PFSK-1 (cell line): ENCODE data around the gene MOB1A. TPM values are rescaled to one million over a fixed set of nuclear protein-coding genes. Genes with fewer than 3 reads are reported as not detected.

ENCODE experiments used
- FOXP2 ChIP-seq: optimal IDR thresholded peaks from 2 replicates; pipeline ENCODE3; 2011; ENCODE audit warnings: borderline replicate concordance, control low read depth, inconsistent platforms; ENCODE audit not compliant: insufficient read depth; ENCODE audit errors: extremely low read length, extremely low read depth
- POLR2AphosphoS5 ChIP-seq: IDR thresholded peaks from 2 replicates; pipeline ENCODE4 v1.6.1; 2012; ENCODE audit warnings: low read depth, mild to moderate bottlenecking, control low read depth, low read length, moderate library complexity
- REST ChIP-seq, 2 experiments: IDR thresholded peaks; 2 replicates each; pipeline versions ENCODE4 v1.6.1 to v1.8.0; 2011 to 2012; ENCODE audit warnings: low read depth in 2 of 2, low read length in 2 of 2, control low read depth in 1 of 2, inconsistent platforms in 1 of 2, mild to moderate bottlenecking in 1 of 2, moderate library complexity in 1 of 2; ENCODE audit not compliant: insufficient read depth in 1 of 2
- SIN3A ChIP-seq: IDR thresholded peaks from 2 replicates; pipeline ENCODE4 v1.6.1; 2012; ENCODE audit warnings: mild to moderate bottlenecking, low read length, moderate library complexity, borderline replicate concordance; ENCODE audit not compliant: insufficient read depth
- TAF1 ChIP-seq: IDR thresholded peaks from 2 replicates; pipeline ENCODE4 v1.6.1; 2012; ENCODE audit warnings: low read length, control low read depth, borderline replicate concordance; ENCODE audit not compliant: insufficient read depth
- polyA plus RNA-seq: library from polyadenylated mRNA; unstranded; fragments of >200 nt; gene quantifications from one replicate; pipeline ENCODE4 v1.2.1, GENCODE V29; 2012; ENCODE audit warnings: low read depth, missing spikeins; ENCODE audit not compliant: insufficient read length

MOB1A gene
- 25.8 TPM for polyA plus RNA-seq

- TF ChIP-seq REST (IDR thresholded peaks at IDR 0.05; ENCODE audit: insufficient read depth in 1 of 2, low read depth in 2 of 2, low read length in 2 of 2) (no peak), TAF1 (peak; percentile 88; the same call in 1 of the 2 replicates), POLR2AphosphoS5 (peak; percentile 85; the same call in 1 of the 2 replicates), FOXP2 (no peak), SIN3A (peak; percentile 37; the same call in 1 of the 2 replicates)
Observed at GRCh38 chr2:74178211-74179062, at the start of gene MOB1A. Gene MOB1A (minus strand): TSS chr2:74178879. CDS start chr2:74178674, 205 bp downstream.

DNA sequence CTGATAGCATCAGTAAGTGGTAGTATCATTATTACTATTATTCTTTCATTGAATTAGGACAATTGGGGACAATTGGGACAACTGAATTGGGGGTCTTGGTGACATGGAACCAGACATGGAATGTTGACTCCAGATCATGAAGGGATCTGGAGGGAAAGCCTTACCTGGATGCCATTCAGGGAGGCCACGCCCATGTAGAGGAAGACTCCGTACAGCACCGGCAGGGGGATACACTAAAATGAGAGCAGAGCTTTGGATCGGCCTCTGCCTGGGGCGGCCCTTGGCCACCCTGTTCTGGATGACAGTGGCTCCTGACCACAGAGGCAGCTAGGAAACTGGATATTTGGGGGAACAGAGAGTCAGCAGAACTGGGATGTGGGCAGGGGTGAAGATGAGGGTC lies 49.0 kb upstream of the MOB1A start:
- no peak for TF ChIP-seq FOXP2
- TF ChIP-seq POLR2AphosphoS5 = no peak
- TF ChIP-seq SIN3A = no peak

GRCh38 chr2:74226648-74227213 lies 48.1 kb upstream of the MOB1A start:
- TF ChIP-seq TAF1 (no peak), FOXP2 (no peak), REST (IDR thresholded peaks at IDR 0.05; ENCODE audit: insufficient read depth in 1 of 2, low read depth in 2 of 2, low read length in 2 of 2) (no peak), POLR2AphosphoS5 (no peak), SIN3A (no peak)

- TF ChIP-seq POLR2AphosphoS5 (no peak), REST (IDR thresholded peaks at IDR 0.05; ENCODE audit: insufficient read depth in 1 of 2, low read depth in 2 of 2, low read length in 2 of 2) (no peak), TAF1 (no peak), FOXP2 (no peak), SIN3A (no peak)
Observed at GRCh38 chr2:74225698-74226459, 47.2 kb upstream of the MOB1A start.

GRCh38 chr2:74223941-74224770 lies 45.5 kb upstream of the MOB1A start:
- TF ChIP-seq SIN3A = no peak
- TF ChIP-seq POLR2AphosphoS5 = no peak
- TF ChIP-seq REST (IDR thresholded peaks at IDR 0.05; ENCODE audit: insufficient read depth in 1 of 2, low read depth in 2 of 2, low read length in 2 of 2) = no peak
- TF ChIP-seq TAF1 = no peak
- no peak for TF ChIP-seq FOXP2
